Gastroesophageal sphincter (tissue), 4 donors: ENCODE results near the gene NDUFS8. TPM values are rescaled to one million over a fixed set of nuclear protein-coding genes. Genes with fewer than 3 reads are reported as not detected.
"Not testable (repeated sequence)": the region's sequence is repeated elsewhere in the genome, so short reads cannot be mapped to it uniquely, and the experiment has no call there.

Experiments
- ATAC-seq: fragments of 150-250 bp; one replicate; pipeline ENCODE4 v1.9.1; 2016; ENCODE audit warnings: mild to moderate bottlenecking, moderate library complexity
- H3K27ac ChIP-seq, 4 donors: fragments of 200-600 bp; sonication (generic) in 3 of 4; 1 replicate in 3 of 4; 2 replicates in 1 of 4; pipeline ENCODE4 v1.5.1; 2016 to 2019
- H3K27me3 ChIP-seq: fragments of 200-600 bp; sonication (generic); one replicate; pipeline ENCODE4 v1.5.1; 2019
- H3K36me3 ChIP-seq, 2 donors: fragments of 200-600 bp; sonication (generic); one replicate each; pipeline ENCODE4 v1.5.1; 2019; ENCODE audit warnings: control low read depth in 1 of 2
- H3K4me1 ChIP-seq, 3 donors: fragments of 200-600 bp; sonication (generic); 1 replicate in 2 of 3; 2 replicates in 1 of 3; pipeline ENCODE4 v1.5.1; 2016 to 2019; ENCODE audit warnings: control low read depth in 2 of 3
- H3K4me3 ChIP-seq, 2 donors: fragments of 200-600 bp; sonication (generic); one replicate each; pipeline ENCODE4 v1.5.1; 2019; ENCODE audit warnings: mild to moderate bottlenecking in 1 of 2, moderate library complexity in 1 of 2
- H3K9me3 ChIP-seq, 3 donors: fragments of 200-600 bp; sonication (generic); one replicate each; pipeline ENCODE4 v1.5.1; 2017 to 2019; ENCODE audit warnings: control low read depth in 2 of 3
- CTCF ChIP-seq, 4 experiments: fragments of 200-600 bp in 2 of 4; fragments of 450-650 bp in 2 of 4; sonication (generic) in 1 of 4; IDR thresholded peaks; one replicate each; pipeline ENCODE4 v1.5.1; 2017 to 2019; ENCODE audit warnings: antibody characterized with exemption in 4 of 4, mild to moderate bottlenecking in 2 of 4, moderate library complexity in 2 of 4
- EP300 ChIP-seq: sonication (generic); formaldehyde crosslinking; IDR thresholded peaks from one replicate; pipeline ENCODE4 v1.6.1; 2017; ENCODE audit warnings: antibody characterized with exemption, mild to moderate bottlenecking
- POLR2A ChIP-seq, 2 donors: fragments of 450-650 bp; IDR thresholded peaks; one replicate each; pipeline ENCODE4 v1.6.1; 2017; ENCODE audit warnings: antibody characterized with exemption in 2 of 2, mild to moderate bottlenecking in 2 of 2, moderate library complexity in 1 of 2
- POLR2AphosphoS5 ChIP-seq: sonication (generic); formaldehyde crosslinking; IDR thresholded peaks from one replicate; pipeline ENCODE4 v1.6.1; 2017; ENCODE audit warnings: antibody characterized with exemption
- WGBS, 2 donors: methylation state at CpG; one replicate each; pipeline ENCODE4 v1.1.5; 2018; ENCODE audit warnings: low coverage in 1 of 2; 5-methylcytosine and 5-hydroxymethylcytosine counted together
- total RNA-seq, 4 donors: library from RNA; depleted of rRNA; stranded (reverse); fragments of >200 nt; gene quantifications; one replicate each; pipeline ENCODE4 v1.1.0, GENCODE V29; 2016

Gene NDUFS8
- total RNA-seq, result 100 to 1,000 TPM; 145 to 203 (median 159) TPM

GRCh38 chr11:68030318-68031143, at the start of gene NDUFS8:
NDUFS8 (plus strand) TSS chr11:68030681; CDS start chr11:68032152, 1,471 bp downstream.
- TF ChIP-seq CTCF (IDR thresholded peaks at IDR 0.05), result no peak
- TF ChIP-seq EP300, result no peak
- TF ChIP-seq POLR2AphosphoS5, result peak; percentile 55
- TF ChIP-seq POLR2A (IDR thresholded peaks at IDR 0.05), result peak in 1 of 2 donors; percentile 61
- peak; percentile 99 for ATAC-seq
- no peaks in the 10 kb centered on the region for H3K27me3 ChIP-seq
- H3K27ac ChIP-seq, result peak within 1 kb of the TSS; percentile 85 to 92 (median 90)
- H3K4me3 ChIP-seq, result peak within 1 kb of the TSS; percentile 87 to 92
- WGBS, 2 donors, result 0 to 1% methylated on average over 1 to 18 of the region's 56 CpGs
- H3K36me3 ChIP-seq, result peaks cover 0 to 46% of the 10 kb centered on the region in 2 donors
- H3K9me3 ChIP-seq, result no peaks in the 10 kb centered on the region
- H3K4me1 ChIP-seq, result peaks cover 0 to 40% (median 18%) of the 10 kb centered on the region in 3 donors

GRCh38 chr11:67981226-67981625, 49.3 kb upstream of the NDUFS8 start:
- 83 to 89% methylated on average over 9 to 10 of the region's 10 CpGs for WGBS, 2 donors

GRCh38 chr11:67982255-67982857, 48.1 kb upstream of the NDUFS8 start:
- WGBS, 2 donors, result 64 to 87% methylated on average over 5 to 12 of the region's 17 CpGs

More at GRCh38 chr11:67981226-67981625, 49.3 kb upstream of the NDUFS8 start:
- H3K4me1 ChIP-seq, ATAC-seq, H3K9me3 ChIP-seq, H3K36me3 ChIP-seq, H3K27ac ChIP-seq, H3K4me3 ChIP-seq: not testable (repeated sequence)
- H3K27me3 ChIP-seq, result peaks cover 40% of the 10 kb centered on the region

GRCh38 chr11:67983951-67984350, 46.5 kb upstream of the NDUFS8 start:
- no peaks in the 10 kb centered on the region for H3K36me3 ChIP-seq
- 80% methylated on average over 5 of the region's 29 CpGs; no CpG with 5 or more reads in 1 of the 2 donors for WGBS, 2 donors
- no peak for ATAC-seq
- H3K27me3 ChIP-seq, result peaks cover 26% of the 10 kb centered on the region
- no peaks in the 10 kb centered on the region for H3K4me1 ChIP-seq
- no peaks in the 10 kb centered on the region for H3K9me3 ChIP-seq
- no peak overlapping the region for H3K4me3 ChIP-seq
- no peak overlapping the region for H3K27ac ChIP-seq
- no peak for TF ChIP-seq CTCF (IDR thresholded peaks at IDR 0.05)
- no peak for TF ChIP-seq POLR2A (IDR thresholded peaks at IDR 0.05)
- no peak for TF ChIP-seq POLR2AphosphoS5
- no peak for TF ChIP-seq EP300

More at GRCh38 chr11:67982255-67982857, 48.1 kb upstream of the NDUFS8 start:
- H3K27ac ChIP-seq, H3K9me3 ChIP-seq, H3K4me1 ChIP-seq, H3K36me3 ChIP-seq, H3K4me3 ChIP-seq, ATAC-seq: not testable (repeated sequence)
- H3K27me3 ChIP-seq, result peaks cover 33% of the 10 kb centered on the region

- H3K27me3 ChIP-seq, result peaks cover 26% of the 10 kb centered on the region
- not testable (repeated sequence) for H3K36me3 ChIP-seq, H3K4me3 ChIP-seq, H3K27ac ChIP-seq, H3K9me3 ChIP-seq, H3K4me1 ChIP-seq, ATAC-seq
- 77 to 80% methylated on average over 6 of the region's 6 CpGs for WGBS, 2 donors
Measured at GRCh38 chr11:67985302-67985701, 45.2 kb upstream of the NDUFS8 start.

GRCh38 chr11:67990546-67991346, 39.7 kb upstream of the NDUFS8 start:
- not testable (repeated sequence) for H3K27ac ChIP-seq, H3K36me3 ChIP-seq, H3K9me3 ChIP-seq, ATAC-seq
- Histone ChIP-seq H3K4me1 (peaks cover 0 to 13% (median 8%) of the 10 kb centered on the region in 3 donors), H3K4me3 (peak overlapping the region in 1 of 2 donors; percentile 33), H3K27me3 (peaks cover 14% of the 10 kb centered on the region)
- no CpG with 5 or more reads among the region's 58 CpGs for WGBS, 2 donors

GRCh38 chr11:67991347-67992121, 38.9 kb upstream of the NDUFS8 start:
- not testable (repeated sequence) for ATAC-seq, H3K9me3 ChIP-seq
- Histone ChIP-seq H3K36me3 (peaks cover 0 to 16% of the 10 kb centered on the region in 2 donors), H3K4me1 (peaks cover 0 to 13% (median 8%) of the 10 kb centered on the region in 3 donors), H3K27ac (peak overlapping the region in 1 of 4 donors; percentile 32), H3K4me3 (peak overlapping the region in 1 of 2 donors; percentile 33), H3K27me3 (peaks cover 14% of the 10 kb centered on the region)
- 20% methylated on average over 2 of the region's 70 CpGs for WGBS, 2 donors
